NCI-H460 (cell line): ENCODE data around the gene TMEM190. TPM values are rescaled to one million over a fixed set of nuclear protein-coding genes. Genes with fewer than 3 reads are reported as not detected.

Experiments
- DNase-seq: peaks from one replicate; pipeline ENCODE4 v3.0.0-alpha.2; 2016; ENCODE audit warnings: low read depth; ENCODE audit errors: extremely low read depth
- total RNA-seq: library from RNA; depleted of rRNA; stranded (reverse); fragments of >200 nt; shearing (Covaris generic); gene quantifications from 2 replicates; pipeline ENCODE4 v1.2.3, GENCODE V29; 2014

Gene TMEM190
- total RNA-seq, 1 experiment from 2014 or later: not detected

DNA sequence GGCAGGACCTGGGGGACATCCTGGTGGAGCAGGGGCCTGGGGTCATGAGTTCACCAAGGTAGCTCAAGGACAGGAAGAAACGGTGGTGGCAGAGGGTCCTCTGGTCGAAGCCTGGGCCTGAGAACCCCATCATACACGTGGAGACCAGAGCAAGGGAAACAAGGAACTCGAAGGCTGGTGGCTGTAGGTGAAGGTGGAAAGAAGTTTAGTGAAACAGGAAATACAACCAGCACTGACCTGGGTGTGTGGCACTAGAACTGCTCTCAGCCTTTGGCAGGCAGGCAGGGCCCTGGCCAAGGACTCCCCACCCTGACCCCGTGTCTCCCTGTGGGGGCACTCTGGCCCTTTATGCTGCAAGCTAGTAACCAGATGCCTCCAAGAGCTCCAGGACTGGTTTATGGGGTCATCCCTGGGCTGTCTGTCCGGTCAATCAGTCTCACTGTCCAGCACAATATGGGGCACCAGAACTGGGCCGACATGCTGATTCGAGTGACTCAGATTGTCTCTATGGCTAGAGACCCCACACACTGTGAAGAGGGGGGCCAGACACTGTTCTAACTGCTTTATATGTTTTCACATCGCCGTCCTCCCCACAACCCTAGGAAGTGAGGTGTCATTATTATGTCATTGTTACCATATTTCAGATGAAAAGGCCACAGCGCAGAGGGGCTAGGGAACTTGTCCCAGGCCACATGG lies 25.9 kb upstream of the TMEM190 start:
- no peak for DNase-seq

DNA sequence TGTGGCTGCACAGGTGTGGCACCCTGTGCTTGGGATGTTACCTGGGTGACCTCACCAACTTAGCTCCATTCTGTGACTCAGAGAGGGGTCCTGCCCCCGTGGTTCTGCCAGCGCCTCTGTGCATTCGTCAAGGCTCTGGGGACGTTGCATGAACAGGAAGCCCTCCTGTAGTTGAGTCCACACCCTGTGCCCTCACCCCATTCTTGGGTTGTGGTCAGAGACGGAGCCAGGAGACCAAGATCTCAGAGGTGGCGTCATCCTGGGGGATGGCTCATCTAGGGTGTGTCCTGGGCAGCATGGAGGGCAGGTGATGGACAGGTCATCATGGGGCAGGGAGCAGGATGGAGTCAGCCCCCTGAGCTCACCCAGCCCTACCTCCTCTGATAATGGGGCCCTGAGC lies 24.6 kb upstream of the TMEM190 start:
- no peak for DNase-seq

DNA sequence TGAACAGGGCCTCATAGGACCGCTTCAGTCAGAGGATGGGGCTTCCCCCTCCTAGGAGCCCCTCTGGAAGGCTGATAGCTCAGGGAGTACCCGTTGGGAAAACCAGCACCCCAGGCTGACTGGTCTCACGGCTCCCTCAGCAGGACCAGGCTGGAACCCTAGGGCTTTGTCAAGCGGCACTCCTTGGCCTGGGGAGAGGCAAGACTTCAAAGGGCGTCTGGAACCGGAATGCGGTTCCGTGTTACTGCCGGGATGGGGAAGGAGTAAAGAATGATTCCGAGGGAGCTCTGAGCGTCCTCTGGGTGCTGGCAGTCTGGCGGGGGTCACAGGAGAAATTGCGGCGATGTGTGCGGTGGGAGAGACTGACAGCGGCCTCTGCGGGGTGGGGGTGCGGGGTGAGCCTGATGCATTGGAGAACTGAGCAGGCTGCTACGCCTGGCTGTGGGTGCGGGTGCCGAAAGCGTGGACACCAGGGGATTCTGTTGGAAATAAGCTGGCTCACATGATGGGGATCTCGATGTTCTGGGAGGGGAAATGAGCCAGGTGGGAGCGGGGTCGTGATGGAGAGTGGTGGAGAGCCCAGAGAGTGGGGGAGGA lies 24.0 kb upstream of the TMEM190 start:
- DNase-seq: no peak

DNA sequence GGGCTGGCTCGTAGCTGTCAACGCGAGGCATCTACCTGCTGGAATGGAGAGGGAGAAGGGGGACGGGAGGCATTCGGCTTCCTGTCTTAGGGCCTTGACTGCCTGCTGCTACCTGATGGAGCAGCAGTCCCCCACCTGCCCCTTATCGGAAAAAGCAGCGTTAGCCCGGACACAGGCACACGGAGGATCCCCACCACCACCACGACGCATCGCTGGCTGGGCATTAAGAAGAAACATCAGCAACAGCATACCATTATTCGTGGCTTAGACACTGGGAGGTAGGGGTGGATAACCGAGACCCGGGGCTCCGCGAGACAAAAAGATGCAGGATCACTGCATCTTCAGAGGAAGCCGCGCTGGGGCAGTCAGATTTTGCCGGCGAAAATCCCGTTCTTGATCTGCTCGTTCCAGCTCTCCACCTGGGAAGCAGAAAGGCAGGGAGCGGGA lies 23.2 kb upstream of the TMEM190 start:
- no peak for DNase-seq

DNA sequence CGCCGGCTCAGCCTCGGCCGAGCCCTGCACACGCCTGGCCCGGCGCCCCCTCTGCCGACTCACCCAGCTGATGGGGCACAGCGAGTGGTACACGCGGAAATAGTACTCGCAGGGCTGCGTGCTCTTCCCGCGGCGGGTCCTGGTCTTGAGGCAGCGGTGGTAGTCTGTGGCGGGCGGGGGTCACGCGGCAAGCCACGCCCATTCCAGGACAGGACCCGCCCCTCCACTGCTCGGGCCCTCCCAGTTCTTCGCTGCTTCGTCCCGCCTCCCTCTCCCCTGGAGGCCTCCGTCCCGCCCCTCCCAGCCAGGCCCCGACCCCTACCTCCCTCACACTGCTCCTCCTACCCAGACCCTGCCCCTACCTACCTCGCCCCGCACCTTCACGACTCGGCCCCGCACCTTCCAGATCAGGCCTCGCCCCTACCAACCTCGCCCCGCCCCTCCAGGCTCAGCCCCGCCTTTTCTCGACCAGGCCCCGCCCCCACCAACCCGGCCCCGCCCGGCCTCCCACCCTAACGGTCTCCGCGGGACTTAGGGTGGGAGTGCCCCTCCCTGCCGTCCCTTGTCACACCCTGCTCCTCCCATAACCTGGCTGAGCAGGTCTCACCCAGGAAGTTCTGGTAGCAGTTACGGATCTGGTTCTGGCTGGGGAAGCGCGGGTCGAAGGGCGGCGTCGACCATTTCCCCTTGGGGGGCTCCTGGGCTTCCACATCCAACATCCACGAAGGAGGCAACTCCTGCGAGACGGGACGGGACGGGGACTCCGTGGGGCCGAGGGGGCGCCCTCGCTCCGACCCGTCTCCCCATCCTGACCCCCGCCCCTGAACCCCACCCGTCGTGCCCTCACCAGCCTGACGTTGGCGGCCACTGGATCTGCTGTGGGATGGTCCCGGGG lies 22.6 kb upstream of the TMEM190 start:
- DNase-seq: no peak

DNA sequence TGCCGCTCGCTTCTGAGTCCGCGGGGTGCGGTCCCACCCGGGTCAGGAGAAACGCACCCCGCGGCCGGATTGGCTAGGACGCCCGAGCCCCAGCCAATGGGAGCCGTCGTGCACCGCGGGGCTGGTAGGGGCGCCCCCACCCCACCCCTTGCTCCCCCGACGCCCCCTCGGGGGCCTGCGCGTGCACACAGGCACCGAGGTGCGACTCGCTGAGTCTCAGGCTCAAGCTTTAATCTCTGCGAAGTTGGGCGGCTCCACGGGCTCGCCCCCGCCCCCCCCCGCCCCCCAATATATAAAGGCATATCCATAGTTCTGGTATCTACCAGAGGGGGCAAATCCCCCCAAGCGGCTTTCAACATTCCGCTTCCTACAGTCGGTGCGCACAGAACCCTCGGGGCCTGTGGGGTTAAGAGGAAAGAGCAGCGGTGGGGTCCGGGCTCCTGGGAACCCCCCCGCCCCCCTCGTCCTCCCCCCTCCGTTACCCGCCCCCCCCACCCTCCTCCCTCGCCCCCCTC lies 21.9 kb upstream of the TMEM190 start, which contains the start of gene COX6B2:
Gene COX6B2 (minus strand): TSS at position 22 of the 515 bp plus-strand sequence. CDS start 198 bp downstream, outside the sequence.
- DNase-seq: no peak

DNA sequence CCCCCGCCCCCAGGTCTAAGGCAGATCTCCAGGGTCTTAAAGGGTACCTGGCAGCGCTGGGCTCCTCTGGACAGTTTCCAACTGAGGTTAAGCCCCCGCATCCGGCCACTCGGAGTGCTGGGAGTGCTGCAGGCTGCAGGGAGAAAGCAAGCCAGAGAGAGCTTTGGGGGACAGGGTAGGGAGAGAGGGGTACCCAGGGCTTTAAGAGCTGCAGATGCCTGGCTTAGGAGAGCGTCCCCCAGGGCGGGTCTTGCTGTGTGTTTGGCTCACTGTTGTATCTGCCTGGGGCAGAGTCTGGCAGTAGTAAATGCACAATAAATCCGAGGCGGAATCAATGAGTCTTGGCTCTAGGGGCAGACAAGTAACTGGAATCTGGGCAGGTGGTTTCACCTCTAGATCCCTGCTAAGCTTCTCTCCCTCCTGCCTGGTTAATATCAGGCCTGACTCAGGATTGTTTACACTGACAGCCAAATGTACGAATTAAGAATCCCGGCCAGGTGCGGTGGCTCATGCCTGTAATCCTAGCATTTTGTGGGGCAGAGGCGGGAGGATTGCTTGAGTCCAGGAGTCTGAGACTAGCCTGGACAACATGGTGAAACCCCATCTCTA lies 21.3 kb upstream of the TMEM190 start:
- no peak for DNase-seq

DNA sequence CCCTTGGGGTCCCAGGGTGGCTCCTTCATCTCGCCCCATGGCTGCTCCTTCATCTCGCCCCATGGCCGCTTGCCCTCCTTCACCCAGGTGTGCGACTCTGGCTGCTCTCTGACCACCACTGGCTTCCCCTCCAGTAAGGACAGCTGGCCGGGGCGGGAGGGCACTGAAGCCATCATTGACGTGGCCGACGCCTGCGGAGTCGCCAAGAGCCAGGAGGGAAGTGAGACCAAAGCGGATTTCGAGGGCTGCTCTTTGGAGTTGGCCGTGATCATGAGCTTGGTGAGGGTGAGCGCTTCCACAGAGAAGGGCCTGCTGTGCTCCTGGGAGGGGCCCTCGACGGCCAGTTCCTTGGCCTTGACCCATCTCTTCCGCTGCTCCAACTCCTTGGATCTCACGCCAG lies 18.1 kb upstream of the TMEM190 start:
- DNase-seq: no peak

DNA sequence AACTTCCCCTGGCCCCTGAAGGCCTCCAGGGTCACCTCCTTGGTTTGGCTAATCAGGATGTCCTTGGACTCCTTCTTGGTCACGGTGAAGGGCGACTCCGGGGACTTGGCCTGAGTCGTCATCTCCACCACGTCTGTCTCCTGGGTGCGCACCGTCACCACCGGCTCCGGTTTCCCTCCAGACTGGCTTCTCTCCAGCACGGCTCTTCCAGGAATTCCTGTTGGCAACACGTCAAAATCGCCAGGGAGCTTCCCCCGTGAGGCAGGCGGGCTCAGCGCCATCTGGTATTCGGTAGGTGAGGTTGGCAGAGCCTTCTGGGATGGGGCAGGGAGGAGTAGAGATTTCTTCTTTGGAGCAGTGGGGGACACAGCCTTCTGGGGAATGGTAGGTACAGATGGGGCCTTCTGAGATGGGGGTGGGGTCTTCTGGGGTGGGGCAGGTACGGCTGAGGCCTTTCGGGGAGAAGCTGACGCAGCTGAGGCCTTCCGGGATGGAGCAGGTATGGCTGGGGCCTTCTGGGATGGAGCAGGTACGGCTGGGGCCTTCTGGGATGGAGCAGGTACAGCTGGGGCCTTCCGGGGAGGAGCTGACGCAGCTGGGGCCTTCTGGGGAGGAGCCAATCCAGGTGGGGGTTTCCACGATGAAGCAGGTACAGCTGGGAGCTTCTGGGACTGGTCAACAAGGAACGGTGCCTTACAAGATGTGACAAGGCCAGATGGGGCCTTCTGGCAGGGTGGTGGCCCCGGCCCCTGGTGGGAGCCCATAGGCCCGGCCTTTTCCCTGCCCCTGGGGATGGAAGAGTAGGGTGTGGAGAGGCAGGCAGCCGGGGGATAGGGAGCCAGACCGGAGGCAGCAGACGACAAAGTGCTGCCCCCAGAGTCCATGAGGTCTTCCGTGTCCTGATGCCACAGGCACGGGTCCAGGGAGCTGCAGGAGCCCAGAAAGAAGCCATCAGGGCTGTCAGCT lies 17.4 kb upstream of the TMEM190 start:
- DNase-seq: no peak

DNA sequence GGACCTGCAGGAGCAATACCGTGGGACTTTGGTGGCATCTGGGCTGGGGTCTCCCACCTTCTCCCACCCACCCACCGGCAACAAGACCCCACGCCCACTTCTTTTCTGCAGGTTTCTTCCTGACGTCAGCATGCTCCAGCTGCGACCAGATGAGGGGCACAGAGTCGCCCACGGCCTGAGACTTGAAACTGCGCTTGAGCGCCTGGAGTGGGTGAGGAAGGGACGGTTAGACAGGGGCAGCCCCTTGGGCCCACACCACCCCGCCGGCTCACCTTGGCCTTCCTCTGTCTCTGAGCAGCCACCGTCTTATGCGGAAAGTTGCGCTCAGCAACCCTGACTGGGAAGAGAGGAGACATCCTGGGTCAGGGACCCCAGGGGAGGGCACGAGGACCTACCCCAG lies 15.7 kb upstream of the TMEM190 start:
- no peak for DNase-seq

DNA sequence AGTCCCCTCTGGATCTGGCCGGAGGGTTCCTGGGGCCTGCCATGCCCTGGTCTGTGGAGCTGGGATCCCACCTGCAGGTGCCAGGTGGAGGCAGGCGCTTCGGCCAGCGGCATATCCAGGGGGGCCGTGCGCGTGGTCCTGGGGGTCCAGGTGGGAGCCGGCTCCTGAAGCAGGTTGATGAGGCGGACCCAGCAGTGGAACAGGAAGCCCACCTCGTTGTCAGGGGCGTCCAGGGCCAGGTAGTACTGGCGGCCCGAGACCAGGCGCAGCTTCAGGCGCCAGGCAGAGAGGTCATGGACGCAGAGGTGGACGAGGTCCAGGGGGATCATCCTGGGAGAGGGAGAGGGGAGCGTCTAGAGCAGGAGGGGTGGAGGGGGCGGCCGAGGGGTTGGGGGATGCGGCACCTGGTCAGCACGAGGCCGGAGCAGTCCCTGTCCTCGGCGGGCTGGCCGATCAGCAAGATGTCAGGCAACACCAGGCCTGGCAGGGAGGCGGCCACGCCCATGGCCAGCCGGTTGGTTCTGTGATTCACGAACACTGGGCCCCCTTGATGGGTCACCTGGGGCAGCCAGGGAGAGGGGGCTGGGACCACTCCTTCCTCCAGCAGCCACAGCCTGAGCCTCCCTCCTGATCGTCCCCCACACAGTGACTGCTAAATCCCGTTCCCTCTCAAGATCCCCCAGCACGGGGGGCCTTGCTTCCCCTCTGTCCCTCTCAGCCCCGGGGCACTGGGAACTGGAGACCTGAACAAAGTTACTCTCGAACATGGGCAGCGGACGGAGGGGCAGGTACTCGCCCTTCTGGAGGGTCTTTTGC lies 14.2 kb upstream of the TMEM190 start:
- no peak for DNase-seq

DNA sequence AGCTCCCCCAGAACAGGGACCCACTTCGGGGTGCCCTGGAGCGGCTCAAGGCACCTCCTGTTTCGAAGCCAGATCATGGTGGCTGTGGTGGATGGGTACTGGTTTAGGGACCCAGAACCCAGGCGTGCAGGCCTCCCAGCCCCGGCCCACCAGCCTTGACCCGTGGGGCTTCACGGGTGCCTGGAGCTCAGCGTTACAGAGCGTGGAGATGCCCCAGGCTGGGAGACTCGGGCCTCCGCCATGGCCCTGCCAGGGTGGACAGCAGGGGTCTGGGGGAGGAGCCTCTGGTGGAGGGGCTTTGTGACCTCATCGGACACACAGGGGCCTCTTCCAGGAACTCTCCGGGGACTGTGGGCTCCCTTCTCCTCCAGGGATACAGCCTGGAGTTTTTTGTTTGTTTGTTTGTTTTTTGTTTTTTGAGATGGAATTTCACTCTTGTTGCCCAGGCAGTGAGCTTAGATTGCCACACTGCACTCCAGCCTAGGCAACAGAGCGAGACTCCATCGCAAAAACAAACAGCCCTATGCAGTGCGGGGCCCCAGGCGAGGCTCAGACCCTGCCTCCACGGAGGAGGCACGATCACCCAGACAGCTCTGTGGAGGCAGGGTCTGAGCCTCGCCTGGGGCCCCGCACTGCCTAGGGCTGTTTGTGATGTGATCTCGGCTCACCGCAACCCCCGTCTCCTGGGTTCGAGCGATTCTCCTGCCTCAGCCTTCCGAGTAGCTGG lies 13.5 kb upstream of the TMEM190 start, which contains the start of gene GARIN5B:
Gene GARIN5B (minus strand): TSS at position 271 of the 727 bp plus-strand sequence. CDS start 194 bp downstream, at position 77.
- DNase-seq: no peak

DNA sequence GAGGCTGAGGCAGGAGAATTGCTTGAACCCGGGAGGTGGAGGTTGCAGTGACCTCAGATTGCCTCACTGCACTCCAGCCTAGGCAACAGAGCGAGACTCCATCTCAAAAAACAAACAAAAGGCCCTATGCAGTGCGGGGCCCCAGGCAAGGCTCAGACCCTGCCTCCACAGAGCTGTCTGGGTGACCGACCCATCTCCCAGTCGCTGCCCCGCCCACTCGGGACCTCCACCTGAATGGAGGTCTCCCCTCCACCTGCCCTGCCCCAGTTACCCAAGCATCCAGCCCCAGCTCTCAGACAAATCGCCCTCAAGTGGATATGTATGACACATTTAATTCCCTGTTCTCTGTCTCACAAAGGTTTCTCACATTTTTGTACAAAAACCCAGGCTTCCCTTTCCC lies 11.4 kb upstream of the TMEM190 start:
- DNase-seq: no peak

DNA sequence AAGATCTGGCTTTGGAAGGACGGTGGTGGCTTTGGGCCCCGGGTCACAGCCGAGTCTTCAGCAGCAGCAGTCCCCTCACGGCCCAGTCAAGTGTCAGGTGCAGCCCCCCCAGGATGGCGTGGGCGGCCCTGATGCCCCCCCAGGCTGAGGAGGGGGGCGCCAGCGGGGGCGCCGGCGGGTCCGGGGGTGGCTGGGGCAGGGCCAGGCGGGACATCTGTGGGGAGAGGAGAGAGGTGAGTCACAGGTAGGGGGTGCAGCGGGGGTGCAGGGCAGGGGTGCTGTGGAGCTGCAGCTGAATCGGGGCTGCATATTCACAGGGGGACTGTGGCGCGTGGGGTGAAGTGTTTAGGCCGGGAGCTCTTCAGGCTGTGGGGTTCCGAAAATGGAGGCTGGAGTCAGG lies 10.7 kb upstream of the TMEM190 start:
- DNase-seq: no peak

DNA sequence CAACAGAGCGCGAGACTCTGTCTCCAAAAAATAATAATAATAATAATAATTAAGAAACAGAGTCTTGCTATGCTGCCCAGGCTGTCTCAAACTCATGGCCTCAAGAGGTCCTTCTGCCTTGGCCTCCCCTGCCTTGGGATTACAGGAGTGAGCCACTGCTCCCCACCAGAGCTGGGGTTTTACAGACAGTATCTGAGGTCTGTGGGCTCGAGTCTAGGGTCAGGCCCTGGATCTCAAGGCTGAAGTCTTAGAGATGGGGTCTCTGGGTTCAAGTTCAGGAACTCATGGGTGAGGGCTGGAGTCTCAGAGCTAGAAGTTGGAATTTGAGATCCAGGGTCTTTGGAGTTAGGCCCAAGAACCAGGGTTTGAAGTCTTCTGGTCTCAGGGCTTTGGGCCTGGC lies 9.8 kb upstream of the TMEM190 start:
- DNase-seq: no peak

DNA sequence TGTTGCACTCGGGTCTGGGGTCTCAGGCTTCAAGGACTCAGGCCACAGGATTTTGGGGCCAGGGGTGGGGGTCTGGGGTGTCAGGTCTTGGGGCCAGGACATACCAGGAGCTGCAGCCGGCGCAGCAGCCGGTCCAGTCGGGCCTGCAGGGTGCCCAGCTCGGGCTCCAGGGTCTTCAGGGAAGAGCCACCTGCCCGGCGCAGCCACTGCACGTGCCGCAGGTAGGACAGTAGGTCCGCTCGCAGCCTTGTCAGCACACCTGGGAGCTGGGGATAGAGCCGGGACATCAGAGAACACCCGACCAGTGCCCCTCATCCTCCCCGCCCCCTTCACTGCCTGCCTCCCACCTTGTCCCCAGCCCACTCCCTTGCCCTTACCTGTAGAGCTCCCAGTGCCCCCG lies 8.5 kb upstream of the TMEM190 start:
- no peak for DNase-seq

DNA sequence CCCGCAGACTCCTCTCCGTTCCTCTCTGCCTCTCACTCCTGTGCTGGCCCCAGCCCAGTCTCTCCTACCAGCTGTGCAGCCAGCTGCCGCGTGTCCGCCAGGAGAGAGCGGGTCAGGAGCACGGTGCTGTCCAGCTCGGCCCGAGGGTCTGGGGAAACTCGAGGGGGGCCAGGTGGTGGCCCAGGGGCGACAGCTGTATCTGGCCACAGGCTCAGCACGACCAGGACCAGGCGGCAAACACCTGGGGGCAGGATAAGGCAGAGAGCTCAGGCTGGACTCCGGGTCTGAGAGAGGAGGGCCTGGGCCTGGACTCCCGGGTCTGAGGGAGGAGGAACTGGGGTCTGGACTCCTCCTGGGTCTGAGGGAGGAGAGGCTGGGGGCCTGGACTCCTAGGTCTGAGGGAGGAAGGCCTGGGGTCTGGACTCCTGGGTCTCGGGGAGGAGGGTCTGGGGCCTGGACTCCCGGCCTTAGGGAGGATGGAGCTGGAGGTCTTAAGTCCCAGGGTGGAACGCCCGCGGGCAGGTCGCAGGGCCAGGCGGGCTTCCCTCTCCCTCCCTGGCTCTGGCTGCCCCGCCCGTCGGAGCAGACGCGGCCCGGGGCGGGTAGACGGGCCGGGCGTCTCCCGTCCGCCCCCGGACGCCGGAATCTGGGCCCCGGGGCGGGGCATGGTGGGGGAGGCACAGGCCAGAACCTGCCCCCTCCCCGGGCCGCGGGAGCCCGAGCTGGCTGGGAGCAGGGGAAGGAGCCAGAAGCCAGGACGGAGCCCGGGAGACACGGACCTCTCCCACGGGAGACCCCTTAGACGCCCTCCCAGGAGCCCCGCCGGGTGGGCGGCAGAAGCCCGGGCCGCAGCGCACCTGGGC lies 7.7 kb upstream of the TMEM190 start:
- no peak for DNase-seq
